GM12872 (cell line): ENCODE measurements around the gene C15orf39.

Experiments
- CTCF ChIP-seq: IDR thresholded peaks from 3 replicates; pipeline ENCODE4 v1.5.1; 2011; ENCODE audit warnings: low read depth, mild to moderate bottlenecking, low read length, moderate library complexity; ENCODE audit not compliant: insufficient read depth

The C15orf39 gene

GRCh38 chr15:75211436-75212199 is 9.9 kb downstream of the C15orf39 start:
- no peak for TF ChIP-seq CTCF

- no peak for TF ChIP-seq CTCF
Measured at GRCh38 chr15:75212200-75212858, 10.6 kb downstream of the C15orf39 start.

- no peak for TF ChIP-seq CTCF
Measured at GRCh38 chr15:75213212-75213767, 11.6 kb downstream of the C15orf39 start.

GRCh38 chr15:75213768-75214221 is 12.1 kb downstream of the C15orf39 start:
- no peak for TF ChIP-seq CTCF

- TF ChIP-seq CTCF: no peak
Measured at GRCh38 chr15:75214293-75215096, 12.8 kb downstream of the C15orf39 start.

GRCh38 chr15:75215107-75216004 is 13.7 kb downstream of the C15orf39 start:
- no peak for TF ChIP-seq CTCF
